ENCODE results near the gene CASP14.

DNA sequence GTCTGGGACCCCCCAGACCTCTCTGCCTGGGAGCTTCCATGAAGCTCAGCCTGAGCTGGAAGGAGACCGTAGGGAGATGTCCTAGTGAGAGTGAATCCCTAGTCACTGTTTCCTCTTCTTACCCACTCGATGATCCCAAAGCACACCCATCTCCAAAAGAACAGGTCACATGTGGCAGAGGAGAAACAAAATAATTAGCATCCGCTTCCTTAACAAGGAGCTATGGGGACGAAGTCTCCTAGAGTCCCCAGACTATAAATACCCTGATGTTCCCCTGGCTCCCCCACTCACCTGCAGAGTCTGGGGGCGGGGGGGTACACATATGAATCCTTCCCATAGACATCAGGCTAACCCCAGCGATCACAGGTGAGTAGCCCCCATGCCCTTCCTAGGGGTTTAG, 32.6 kb downstream of the CASP14 start, which contains the start of gene OR1I1:
- TF ChIP-seq, protein P1, sequence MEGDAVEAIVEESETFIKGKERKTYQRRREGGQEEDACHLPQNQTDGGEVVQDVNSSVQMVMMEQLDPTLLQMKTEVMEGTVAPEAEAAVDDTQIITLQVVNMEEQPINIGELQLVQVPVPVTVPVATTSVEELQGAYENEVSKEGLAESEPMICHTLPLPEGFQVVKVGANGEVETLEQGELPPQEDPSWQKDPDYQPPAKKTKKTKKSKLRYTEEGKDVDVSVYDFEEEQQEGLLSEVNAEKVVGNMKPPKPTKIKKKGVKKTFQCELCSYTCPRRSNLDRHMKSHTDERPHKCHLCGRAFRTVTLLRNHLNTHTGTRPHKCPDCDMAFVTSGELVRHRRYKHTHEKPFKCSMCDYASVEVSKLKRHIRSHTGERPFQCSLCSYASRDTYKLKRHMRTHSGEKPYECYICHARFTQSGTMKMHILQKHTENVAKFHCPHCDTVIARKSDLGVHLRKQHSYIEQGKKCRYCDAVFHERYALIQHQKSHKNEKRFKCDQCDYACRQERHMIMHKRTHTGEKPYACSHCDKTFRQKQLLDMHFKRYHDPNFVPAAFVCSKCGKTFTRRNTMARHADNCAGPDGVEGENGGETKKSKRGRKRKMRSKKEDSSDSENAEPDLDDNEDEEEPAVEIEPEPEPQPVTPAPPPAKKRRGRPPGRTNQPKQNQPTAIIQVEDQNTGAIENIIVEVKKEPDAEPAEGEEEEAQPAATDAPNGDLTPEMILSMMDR (IDR thresholded peaks at IDR 0.05): no peak
- TF ChIP-seq POLR2A (IDR thresholded peaks at IDR 0.05): no peak
